Trophoblast cell (in vitro differentiated cells and primary cell): ENCODE results near the gene RNF44.

Source experiments
- DNase-seq, 2 donors: peaks; one replicate each; pipeline ENCODE4 v3.0.0-alpha.2; 2016
- H2AFZ ChIP-seq: 2 replicates; pipeline ENCODE4 v1.6.1; 2013; ENCODE audit warnings: low read length, moderate library complexity, mild to moderate bottlenecking; ENCODE audit not compliant: insufficient read depth, poor library complexity
- H2AK5ac ChIP-seq: 2 replicates; pipeline ENCODE4 v1.6.1; 2013; ENCODE audit warnings: mild to moderate bottlenecking, low read length
- H2BK120ac ChIP-seq: 2 replicates; pipeline ENCODE4 v1.6.1; 2013; ENCODE audit warnings: low read length, mild to moderate bottlenecking, moderate library complexity; ENCODE audit not compliant: insufficient read depth, poor library complexity
- H2BK12ac ChIP-seq: 2 replicates; pipeline ENCODE4 v1.6.1; 2013; ENCODE audit warnings: mild to moderate bottlenecking, low read length, moderate library complexity
- H2BK5ac ChIP-seq: 2 replicates; pipeline ENCODE4 v1.6.1; 2013; ENCODE audit warnings: low read length, low read depth, moderate library complexity, mild to moderate bottlenecking; ENCODE audit not compliant: poor library complexity
- H3K14ac ChIP-seq: 2 replicates; pipeline ENCODE4 v1.6.1; 2013; ENCODE audit warnings: mild to moderate bottlenecking, low read length
- H3K18ac ChIP-seq: 2 replicates; pipeline ENCODE4 v1.6.1; 2013; ENCODE audit warnings: mild to moderate bottlenecking, low read length
- H3K23ac ChIP-seq: 2 replicates; pipeline ENCODE4 v1.6.1; 2013; ENCODE audit warnings: low read length
- H3K27ac ChIP-seq: 2 replicates; pipeline ENCODE4 v1.5.1; 2013; ENCODE audit warnings: low read depth, mild to moderate bottlenecking, inconsistent platforms, low read length, moderate library complexity
- H3K27me3 ChIP-seq: 2 replicates; pipeline ENCODE4 v1.6.1; 2013; ENCODE audit warnings: inconsistent platforms, mild to moderate bottlenecking, low read length, moderate library complexity; ENCODE audit not compliant: insufficient read depth
- H3K36me3 ChIP-seq, 2 experiments: 1 replicate in 1 of 2; 2 replicates in 1 of 2; pipeline ENCODE4 v1.6.1; 2013; ENCODE audit warnings: low read length in 2 of 2, mild to moderate bottlenecking in 2 of 2, moderate library complexity in 1 of 2; ENCODE audit not compliant: insufficient read depth in 2 of 2, control insufficient read depth in 1 of 2
- H3K4ac ChIP-seq: 2 replicates; pipeline ENCODE4 v1.6.1; 2013; ENCODE audit warnings: low read depth, mild to moderate bottlenecking, low read length, moderate library complexity
- H3K4me1 ChIP-seq, 2 experiments: 1 replicate in 1 of 2; 2 replicates in 1 of 2; pipeline ENCODE4 v1.6.1; 2013; ENCODE audit warnings: low read length in 2 of 2, mild to moderate bottlenecking in 2 of 2, moderate library complexity in 1 of 2; ENCODE audit not compliant: insufficient read depth in 2 of 2, control insufficient read depth in 1 of 2
- H3K4me2 ChIP-seq: 2 replicates; pipeline ENCODE4 v1.6.1; 2013; ENCODE audit warnings: inconsistent platforms, mild to moderate bottlenecking, low read length, moderate library complexity
- H3K4me3 ChIP-seq: 2 replicates; pipeline ENCODE4 v1.5.1; 2013; ENCODE audit warnings: mild to moderate bottlenecking, low read depth, low read length, inconsistent platforms
- H3K79me1 ChIP-seq: one replicate; pipeline ENCODE4 v1.6.1; 2013; ENCODE audit warnings: low read length
- H3K79me2 ChIP-seq: 2 replicates; pipeline ENCODE4 v1.6.1; 2013; ENCODE audit warnings: low read length, mild to moderate bottlenecking; ENCODE audit not compliant: control insufficient read depth, insufficient read depth, poor library complexity
- H3K9ac ChIP-seq: 2 replicates; pipeline ENCODE4 v1.6.1; 2013; ENCODE audit warnings: mild to moderate bottlenecking, low read length
- H3K9me3 ChIP-seq: 2 replicates; pipeline ENCODE4 v1.6.1; 2013; ENCODE audit warnings: low read depth, mild to moderate bottlenecking, control low read depth, inconsistent platforms, low read length; ENCODE audit not compliant: insufficient read depth
- H4K12ac ChIP-seq: 2 replicates; pipeline ENCODE4 v1.6.1; 2013; ENCODE audit warnings: low read depth, mild to moderate bottlenecking, low read length, moderate library complexity
- H4K8ac ChIP-seq: 2 replicates; pipeline ENCODE4 v1.6.1; 2013; ENCODE audit warnings: low read depth, mild to moderate bottlenecking, low read length, moderate library complexity
- H4K91ac ChIP-seq: one replicate; pipeline ENCODE4 v1.6.1; 2013; ENCODE audit warnings: low read depth, mild to moderate bottlenecking, low read length, moderate library complexity
- WGBS: extraction: QIAGEN DNeasy Blood & Tissue Kit; methylation state at CpG from one replicate; pipeline ENCODE4 v1.1.7; 2013; ENCODE audit warnings: missing lambda C conversion rate; ENCODE audit not compliant: insufficient read length, insufficient coverage; ENCODE audit errors: extremely low coverage; 5-methylcytosine and 5-hydroxymethylcytosine counted together

The RNF44 gene

GRCh38 chr5:176540956-176541337 is 3.7 kb upstream of the RNF44 start:
- no peaks in the 10 kb centered on the region for H3K27me3 ChIP-seq
- H3K18ac ChIP-seq = no peak overlapping the region
- peak overlapping the region; percentile 8 for H4K8ac ChIP-seq
- peaks cover 10% of the 10 kb centered on the region for H3K79me2 ChIP-seq
- peaks cover 23% of the 10 kb centered on the region for H3K79me1 ChIP-seq
- no peak overlapping the region for H3K4ac ChIP-seq
- H3K9me3 ChIP-seq = peaks cover 3% of the 10 kb centered on the region
- peak overlapping the region; percentile 83 for H2BK12ac ChIP-seq
- peak overlapping the region; percentile 54 for H2BK120ac ChIP-seq
- no peak overlapping the region for H3K4me2 ChIP-seq
- H3K9ac ChIP-seq = no peak overlapping the region
- WGBS = no CpG with 5 or more reads among the region's 8 CpGs
- no peak for DNase-seq
- no peak overlapping the region for H2BK5ac ChIP-seq
- no peak overlapping the region for H3K27ac ChIP-seq
- peak overlapping the region; percentile 6 for H2AFZ ChIP-seq
- H2AK5ac ChIP-seq = peak overlapping the region; percentile 48
- no peak overlapping the region for H3K4me3 ChIP-seq
- no peak overlapping the region for H3K23ac ChIP-seq
- H3K14ac ChIP-seq = no peak overlapping the region
- H3K4me1 ChIP-seq = peaks cover 11 to 19% of the 10 kb centered on the region in 2 experiments
- no peaks in the 10 kb centered on the region for H3K36me3 ChIP-seq
- peak overlapping the region; percentile 29 for H4K91ac ChIP-seq
- H4K12ac ChIP-seq = no peak overlapping the region

GRCh38 chr5:176540476-176540899 is 3.3 kb upstream of the RNF44 start:
- Histone ChIP-seq H3K4me2 (no peak overlapping the region), H2BK5ac (no peak overlapping the region), H3K4me1 (peaks cover 14 to 22% of the 10 kb centered on the region in 2 experiments)

GRCh38 chr5:176538989-176539384 is 1.8 kb upstream of the RNF44 start:
- H3K4ac ChIP-seq = no peak overlapping the region
- H3K9me3 ChIP-seq = peaks cover 3% of the 10 kb centered on the region
- no peak overlapping the region for H3K27ac ChIP-seq
- no peak overlapping the region for H3K4me2 ChIP-seq
- H2AFZ ChIP-seq = no peak overlapping the region
- no peak overlapping the region for H4K91ac ChIP-seq
- no peak overlapping the region for H3K14ac ChIP-seq
- H3K18ac ChIP-seq = no peak overlapping the region
- no peak overlapping the region for H3K9ac ChIP-seq
- H4K8ac ChIP-seq = no peak overlapping the region
- H3K4me1 ChIP-seq = peaks cover 18 to 28% of the 10 kb centered on the region in 2 experiments
- H4K12ac ChIP-seq = no peak overlapping the region
- H2BK12ac ChIP-seq = no peak overlapping the region
- H3K27me3 ChIP-seq = no peaks in the 10 kb centered on the region
- no peak for DNase-seq
- H3K4me3 ChIP-seq = no peak overlapping the region
- no CpG with 5 or more reads among the region's 5 CpGs for WGBS
- H2AK5ac ChIP-seq = no peak overlapping the region
- no peak overlapping the region for H2BK5ac ChIP-seq
- H3K36me3 ChIP-seq = peaks cover 7 to 10% of the 10 kb centered on the region in 2 experiments
- H2BK120ac ChIP-seq = no peak overlapping the region
- H3K79me1 ChIP-seq = peaks cover 23% of the 10 kb centered on the region
- H3K23ac ChIP-seq = no peak overlapping the region
- peaks cover 24% of the 10 kb centered on the region for H3K79me2 ChIP-seq

More at GRCh38 chr5:176540476-176540899, 3.3 kb upstream of the RNF44 start:
- no CpG with 5 or more reads among the region's 8 CpGs for WGBS
- Histone ChIP-seq H3K9ac (no peak overlapping the region), H3K14ac (no peak overlapping the region), H3K79me1 (peaks cover 23% of the 10 kb centered on the region), H4K8ac (no peak overlapping the region), H3K9me3 (peaks cover 3% of the 10 kb centered on the region), H4K12ac (no peak overlapping the region), H3K4me3 (peak overlapping the region; percentile 34), H2AFZ (no peak overlapping the region), H3K18ac (no peak overlapping the region), H3K27ac (no peak overlapping the region), H2BK12ac (no peak overlapping the region), H4K91ac (no peak overlapping the region), H3K36me3 (no peaks in the 10 kb centered on the region), H3K23ac (no peak overlapping the region), H3K79me2 (peaks cover 15% of the 10 kb centered on the region), H3K4ac (no peak overlapping the region), H3K27me3 (no peaks in the 10 kb centered on the region), H2BK120ac (no peak overlapping the region), H2AK5ac (no peak overlapping the region)
- DNase-seq = no peak

- WGBS = no CpG with 5 or more reads among the region's 13 CpGs
- Histone ChIP-seq H3K9ac (peak overlapping the region; percentile 16), H4K91ac (no peak overlapping the region), H3K4me1 (peaks cover 18 to 28% of the 10 kb centered on the region in 2 experiments), H2BK12ac (no peak overlapping the region), H3K9me3 (peaks cover 3% of the 10 kb centered on the region), H3K23ac (no peak overlapping the region), H3K27me3 (no peaks in the 10 kb centered on the region), H3K4me3 (no peak overlapping the region), H2BK120ac (no peak overlapping the region), H3K79me1 (peaks cover 21% of the 10 kb centered on the region), H4K8ac (no peak overlapping the region), H4K12ac (no peak overlapping the region), H2AK5ac (no peak overlapping the region), H3K18ac (no peak overlapping the region), H3K36me3 (peaks cover 7 to 15% of the 10 kb centered on the region in 2 experiments), H3K14ac (no peak overlapping the region), H3K27ac (no peak overlapping the region), H2AFZ (no peak overlapping the region), H3K79me2 (peaks cover 26% of the 10 kb centered on the region), H3K4me2 (peak overlapping the region; percentile 64), H3K4ac (no peak overlapping the region), H2BK5ac (no peak overlapping the region)
- no peak for DNase-seq
Observed at GRCh38 chr5:176538230-176538988, 1.2 kb upstream of the RNF44 start.
